HEK293 (cell line): ENCODE measurements around the gene SYTL2.

Experiments
- BCL11B ChIP-seq: fragments of 450-650 bp; formaldehyde crosslinking; IDR thresholded peaks from 2 replicates; pipeline ENCODE4 v1.5.1; 2016; ENCODE audit warnings: low read depth, missing biosample characterization, missing genetic modification characterization
- GLI2 ChIP-seq: fragments of 450-650 bp; formaldehyde crosslinking; IDR thresholded peaks from 2 replicates; pipeline ENCODE4; 2017; ENCODE audit warnings: missing biosample characterization, missing genetic modification characterization, low read depth, borderline replicate concordance
- KLF9 ChIP-seq: fragments of 450-650 bp; formaldehyde crosslinking; IDR thresholded peaks from 2 replicates; pipeline ENCODE4 v1.5.1; 2016; ENCODE audit warnings: missing biosample characterization, missing genetic modification characterization, low read depth
- SALL2 ChIP-seq: fragments of 450-650 bp; formaldehyde crosslinking; IDR thresholded peaks from 2 replicates; pipeline ENCODE4 v1.5.0; 2017; ENCODE audit warnings: missing biosample characterization, mild to moderate bottlenecking, missing genetic modification characterization, borderline replicate concordance
- SCRT1 ChIP-seq: fragments of 450-650 bp; formaldehyde crosslinking; IDR thresholded peaks from 2 replicates; pipeline ENCODE4 v1.5.1; 2016; ENCODE audit warnings: missing biosample characterization, missing genetic modification characterization, borderline replicate concordance
- YY1 ChIP-seq: fragments of 450-650 bp; formaldehyde crosslinking; IDR thresholded peaks from 2 replicates; pipeline ENCODE4 v1.5.1; 2018; ENCODE audit warnings: missing biosample characterization, missing genetic modification characterization
- YY2 ChIP-seq: fragments of 450-650 bp; formaldehyde crosslinking; IDR thresholded peaks from 2 replicates; pipeline ENCODE4 v1.5.1; 2016; ENCODE audit warnings: missing biosample characterization, missing genetic modification characterization
- ZFP3 ChIP-seq: fragments of 450-650 bp; formaldehyde crosslinking; IDR thresholded peaks from 2 replicates; pipeline ENCODE4 v1.5.1; 2016; ENCODE audit warnings: low read depth, missing biosample characterization, missing genetic modification characterization
- ZNF157 ChIP-seq: fragments of 450-650 bp; formaldehyde crosslinking; IDR thresholded peaks from 2 replicates; pipeline ENCODE4 v1.5.1; 2016; ENCODE audit warnings: missing biosample characterization, missing genetic modification characterization
- ZNF214 ChIP-seq: fragments of 450-650 bp; formaldehyde crosslinking; IDR thresholded peaks from 2 replicates; pipeline ENCODE4 v1.5.1; 2017; ENCODE audit warnings: missing biosample characterization, mild to moderate bottlenecking, missing genetic modification characterization, borderline replicate concordance
- ZNF239 ChIP-seq: fragments of 450-650 bp; formaldehyde crosslinking; IDR thresholded peaks from 2 replicates; pipeline ENCODE4 v1.5.1; 2016; ENCODE audit warnings: missing biosample characterization, missing genetic modification characterization
- ZNF433 ChIP-seq: fragments of 450-650 bp; formaldehyde crosslinking; IDR thresholded peaks from 2 replicates; pipeline ENCODE4 v1.5.1; 2016; ENCODE audit warnings: missing biosample characterization, missing genetic modification characterization, low read depth
- ZNF560 ChIP-seq: fragments of 450-650 bp; formaldehyde crosslinking; IDR thresholded peaks from 2 replicates; pipeline ENCODE4 v1.5.1; 2017; ENCODE audit warnings: missing biosample characterization, missing genetic modification characterization, borderline replicate concordance
- ZNF623 ChIP-seq: fragments of 450-650 bp; formaldehyde crosslinking; IDR thresholded peaks from 2 replicates; pipeline ENCODE4 v1.5.1; 2016; ENCODE audit warnings: missing biosample characterization, missing genetic modification characterization
- ZNF701 ChIP-seq: fragments of 450-650 bp; formaldehyde crosslinking; IDR thresholded peaks from 2 replicates; pipeline ENCODE4 v1.5.1; 2016; ENCODE audit warnings: missing biosample characterization, missing genetic modification characterization
- ZNF707 ChIP-seq: fragments of 450-650 bp; formaldehyde crosslinking; IDR thresholded peaks from 2 replicates; pipeline ENCODE4 v1.5.1; 2016; ENCODE audit warnings: missing biosample characterization, missing genetic modification characterization
- ZNF776 ChIP-seq: fragments of 450-650 bp; formaldehyde crosslinking; IDR thresholded peaks from 2 replicates; pipeline ENCODE4 v1.5.0; 2017; ENCODE audit warnings: missing biosample characterization, missing genetic modification characterization, borderline replicate concordance
- ZNF837 ChIP-seq: fragments of 450-650 bp; formaldehyde crosslinking; IDR thresholded peaks from 2 replicates; pipeline ENCODE4 v1.5.1; 2016; ENCODE audit warnings: missing biosample characterization, missing genetic modification characterization
- ZSCAN30 ChIP-seq: fragments of 450-650 bp; IDR thresholded peaks from 2 replicates; pipeline ENCODE4 v1.5.1; 2018; ENCODE audit warnings: missing biosample characterization, mild to moderate bottlenecking, missing genetic modification characterization, moderate library complexity
- TF ChIP-seq, protein P1 (sequence below): fragments of 450-650 bp; formaldehyde crosslinking; IDR thresholded peaks from 2 replicates; pipeline ENCODE4 v1.5.1; 2016; ENCODE audit warnings: missing biosample characterization, missing genetic modification characterization
- TF ChIP-seq, protein P2 (sequence below): fragments of 450-650 bp; formaldehyde crosslinking; IDR thresholded peaks from 2 replicates; pipeline ENCODE4 v1.5.1; 2016; ENCODE audit warnings: missing biosample characterization, missing genetic modification characterization
- TF ChIP-seq, protein P3 (sequence below): fragments of 450-650 bp; formaldehyde crosslinking; IDR thresholded peaks from 2 replicates; pipeline ENCODE4 v1.5.1; 2016; ENCODE audit warnings: missing biosample characterization, missing genetic modification characterization
- TF ChIP-seq, protein P4 (sequence below): fragments of 450-650 bp; formaldehyde crosslinking; conservative IDR thresholded peaks from 2 replicates; pipeline ENCODE4 v1.5.1; 2016; ENCODE audit warnings: low read depth, missing biosample characterization, missing genetic modification characterization
- TF ChIP-seq, protein P5 (sequence below): fragments of 450-650 bp; formaldehyde crosslinking; IDR thresholded peaks from 2 replicates; pipeline ENCODE4 v1.5.1; 2016; ENCODE audit warnings: missing biosample characterization, missing genetic modification characterization
- TF ChIP-seq, protein P6 (sequence below): fragments of 450-650 bp; formaldehyde crosslinking; IDR thresholded peaks from 2 replicates; pipeline ENCODE4 v1.5.1; 2016; ENCODE audit warnings: missing biosample characterization, missing genetic modification characterization

Gene SYTL2

DNA sequence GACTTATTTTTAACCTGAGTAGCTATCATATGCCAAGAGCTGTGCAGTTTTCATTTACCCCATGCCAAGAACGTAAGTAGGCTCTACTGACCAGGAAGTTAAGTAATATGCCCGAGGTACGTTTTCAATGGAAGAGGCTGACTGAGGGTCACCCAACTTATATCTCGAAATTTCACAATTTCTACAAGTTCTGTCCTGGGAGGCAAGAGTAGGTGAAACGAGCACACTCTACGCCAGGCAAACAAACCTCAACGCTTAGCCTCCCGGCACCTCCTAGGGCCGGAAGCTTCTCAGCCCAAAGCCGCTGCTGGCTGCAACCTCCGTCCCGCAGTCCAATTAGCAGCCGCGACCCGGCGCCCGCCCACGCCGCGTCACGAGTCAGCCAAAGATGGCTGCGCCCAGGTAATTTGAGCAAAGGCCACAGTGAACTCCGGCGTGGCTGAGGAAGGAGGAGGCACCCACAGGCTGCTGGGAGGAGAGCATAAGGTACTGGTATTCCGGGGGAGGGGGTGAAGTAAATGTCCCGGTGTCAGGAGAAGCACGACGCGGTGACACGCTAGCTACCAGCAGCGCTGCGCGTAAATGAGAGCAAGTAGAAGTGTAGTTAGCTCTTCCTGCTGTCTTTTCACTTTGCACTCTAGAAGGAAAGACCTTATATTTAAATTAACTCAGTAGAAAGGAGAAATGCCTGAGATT lies 163.2 kb downstream of the SYTL2 start, which contains the start of gene TMEM126A (continued):
- no peak for TF ChIP-seq ZNF157 (tag by site-specific recombination)
- peak; percentile 76 for TF ChIP-seq YY2 (tag by site-specific recombination)
- TF ChIP-seq ZNF701 (tag by site-specific recombination) = no peak
- TF ChIP-seq, protein P1, sequence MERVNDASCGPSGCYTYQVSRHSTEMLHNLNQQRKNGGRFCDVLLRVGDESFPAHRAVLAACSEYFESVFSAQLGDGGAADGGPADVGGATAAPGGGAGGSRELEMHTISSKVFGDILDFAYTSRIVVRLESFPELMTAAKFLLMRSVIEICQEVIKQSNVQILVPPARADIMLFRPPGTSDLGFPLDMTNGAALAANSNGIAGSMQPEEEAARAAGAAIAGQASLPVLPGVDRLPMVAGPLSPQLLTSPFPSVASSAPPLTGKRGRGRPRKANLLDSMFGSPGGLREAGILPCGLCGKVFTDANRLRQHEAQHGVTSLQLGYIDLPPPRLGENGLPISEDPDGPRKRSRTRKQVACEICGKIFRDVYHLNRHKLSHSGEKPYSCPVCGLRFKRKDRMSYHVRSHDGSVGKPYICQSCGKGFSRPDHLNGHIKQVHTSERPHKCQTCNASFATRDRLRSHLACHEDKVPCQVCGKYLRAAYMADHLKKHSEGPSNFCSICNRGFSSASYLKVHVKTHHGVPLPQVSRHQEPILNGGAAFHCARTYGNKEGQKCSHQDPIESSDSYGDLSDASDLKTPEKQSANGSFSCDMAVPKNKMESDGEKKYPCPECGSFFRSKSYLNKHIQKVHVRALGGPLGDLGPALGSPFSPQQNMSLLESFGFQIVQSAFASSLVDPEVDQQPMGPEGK (tag by site-specific recombination) = peak; percentile 62
- TF ChIP-seq ZNF560 = no peak
- TF ChIP-seq ZNF433 (tag by site-specific recombination) = no peak
- TF ChIP-seq ZSCAN30 (tag by site-specific recombination) = no peak
- no peak for TF ChIP-seq ZNF707
- TF ChIP-seq, protein P2, sequence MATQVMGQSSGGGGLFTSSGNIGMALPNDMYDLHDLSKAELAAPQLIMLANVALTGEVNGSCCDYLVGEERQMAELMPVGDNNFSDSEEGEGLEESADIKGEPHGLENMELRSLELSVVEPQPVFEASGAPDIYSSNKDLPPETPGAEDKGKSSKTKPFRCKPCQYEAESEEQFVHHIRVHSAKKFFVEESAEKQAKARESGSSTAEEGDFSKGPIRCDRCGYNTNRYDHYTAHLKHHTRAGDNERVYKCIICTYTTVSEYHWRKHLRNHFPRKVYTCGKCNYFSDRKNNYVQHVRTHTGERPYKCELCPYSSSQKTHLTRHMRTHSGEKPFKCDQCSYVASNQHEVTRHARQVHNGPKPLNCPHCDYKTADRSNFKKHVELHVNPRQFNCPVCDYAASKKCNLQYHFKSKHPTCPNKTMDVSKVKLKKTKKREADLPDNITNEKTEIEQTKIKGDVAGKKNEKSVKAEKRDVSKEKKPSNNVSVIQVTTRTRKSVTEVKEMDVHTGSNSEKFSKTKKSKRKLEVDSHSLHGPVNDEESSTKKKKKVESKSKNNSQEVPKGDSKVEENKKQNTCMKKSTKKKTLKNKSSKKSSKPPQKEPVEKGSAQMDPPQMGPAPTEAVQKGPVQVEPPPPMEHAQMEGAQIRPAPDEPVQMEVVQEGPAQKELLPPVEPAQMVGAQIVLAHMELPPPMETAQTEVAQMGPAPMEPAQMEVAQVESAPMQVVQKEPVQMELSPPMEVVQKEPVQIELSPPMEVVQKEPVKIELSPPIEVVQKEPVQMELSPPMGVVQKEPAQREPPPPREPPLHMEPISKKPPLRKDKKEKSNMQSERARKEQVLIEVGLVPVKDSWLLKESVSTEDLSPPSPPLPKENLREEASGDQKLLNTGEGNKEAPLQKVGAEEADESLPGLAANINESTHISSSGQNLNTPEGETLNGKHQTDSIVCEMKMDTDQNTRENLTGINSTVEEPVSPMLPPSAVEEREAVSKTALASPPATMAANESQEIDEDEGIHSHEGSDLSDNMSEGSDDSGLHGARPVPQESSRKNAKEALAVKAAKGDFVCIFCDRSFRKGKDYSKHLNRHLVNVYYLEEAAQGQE (tag by site-specific recombination) = no peak
- no peak for TF ChIP-seq BCL11B
- TF ChIP-seq, protein P3, sequence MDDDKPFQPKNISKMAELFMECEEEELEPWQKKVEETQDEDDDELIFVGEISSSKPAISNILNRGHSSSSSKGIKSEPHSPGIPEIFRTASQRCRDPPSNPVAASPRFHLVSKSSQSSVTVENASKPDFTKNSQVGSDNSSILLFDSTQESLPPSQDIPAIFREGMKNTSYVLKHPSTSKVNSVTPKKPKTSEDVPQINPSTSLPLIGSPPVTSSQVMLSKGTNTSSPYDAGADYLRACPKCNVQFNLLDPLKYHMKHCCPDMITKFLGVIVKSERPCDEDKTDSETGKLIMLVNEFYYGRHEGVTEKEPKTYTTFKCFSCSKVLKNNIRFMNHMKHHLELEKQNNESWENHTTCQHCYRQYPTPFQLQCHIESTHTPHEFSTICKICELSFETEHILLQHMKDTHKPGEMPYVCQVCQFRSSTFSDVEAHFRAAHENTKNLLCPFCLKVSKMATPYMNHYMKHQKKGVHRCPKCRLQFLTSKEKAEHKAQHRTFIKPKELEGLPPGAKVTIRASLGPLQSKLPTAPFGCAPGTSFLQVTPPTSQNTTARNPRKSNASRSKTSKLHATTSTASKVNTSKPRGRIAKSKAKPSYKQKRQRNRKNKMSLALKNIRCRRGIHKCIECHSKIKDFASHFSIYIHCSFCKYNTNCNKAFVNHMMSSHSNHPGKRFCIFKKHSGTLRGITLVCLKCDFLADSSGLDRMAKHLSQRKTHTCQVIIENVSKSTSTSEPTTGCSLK (tag by site-specific recombination) = no peak
- TF ChIP-seq ZNF214 (tag by site-specific recombination) = no peak
- no peak for TF ChIP-seq GLI2 (tag by site-specific recombination)
- TF ChIP-seq ZNF776 (tag by site-specific recombination) = no peak
- TF ChIP-seq, protein P4, sequence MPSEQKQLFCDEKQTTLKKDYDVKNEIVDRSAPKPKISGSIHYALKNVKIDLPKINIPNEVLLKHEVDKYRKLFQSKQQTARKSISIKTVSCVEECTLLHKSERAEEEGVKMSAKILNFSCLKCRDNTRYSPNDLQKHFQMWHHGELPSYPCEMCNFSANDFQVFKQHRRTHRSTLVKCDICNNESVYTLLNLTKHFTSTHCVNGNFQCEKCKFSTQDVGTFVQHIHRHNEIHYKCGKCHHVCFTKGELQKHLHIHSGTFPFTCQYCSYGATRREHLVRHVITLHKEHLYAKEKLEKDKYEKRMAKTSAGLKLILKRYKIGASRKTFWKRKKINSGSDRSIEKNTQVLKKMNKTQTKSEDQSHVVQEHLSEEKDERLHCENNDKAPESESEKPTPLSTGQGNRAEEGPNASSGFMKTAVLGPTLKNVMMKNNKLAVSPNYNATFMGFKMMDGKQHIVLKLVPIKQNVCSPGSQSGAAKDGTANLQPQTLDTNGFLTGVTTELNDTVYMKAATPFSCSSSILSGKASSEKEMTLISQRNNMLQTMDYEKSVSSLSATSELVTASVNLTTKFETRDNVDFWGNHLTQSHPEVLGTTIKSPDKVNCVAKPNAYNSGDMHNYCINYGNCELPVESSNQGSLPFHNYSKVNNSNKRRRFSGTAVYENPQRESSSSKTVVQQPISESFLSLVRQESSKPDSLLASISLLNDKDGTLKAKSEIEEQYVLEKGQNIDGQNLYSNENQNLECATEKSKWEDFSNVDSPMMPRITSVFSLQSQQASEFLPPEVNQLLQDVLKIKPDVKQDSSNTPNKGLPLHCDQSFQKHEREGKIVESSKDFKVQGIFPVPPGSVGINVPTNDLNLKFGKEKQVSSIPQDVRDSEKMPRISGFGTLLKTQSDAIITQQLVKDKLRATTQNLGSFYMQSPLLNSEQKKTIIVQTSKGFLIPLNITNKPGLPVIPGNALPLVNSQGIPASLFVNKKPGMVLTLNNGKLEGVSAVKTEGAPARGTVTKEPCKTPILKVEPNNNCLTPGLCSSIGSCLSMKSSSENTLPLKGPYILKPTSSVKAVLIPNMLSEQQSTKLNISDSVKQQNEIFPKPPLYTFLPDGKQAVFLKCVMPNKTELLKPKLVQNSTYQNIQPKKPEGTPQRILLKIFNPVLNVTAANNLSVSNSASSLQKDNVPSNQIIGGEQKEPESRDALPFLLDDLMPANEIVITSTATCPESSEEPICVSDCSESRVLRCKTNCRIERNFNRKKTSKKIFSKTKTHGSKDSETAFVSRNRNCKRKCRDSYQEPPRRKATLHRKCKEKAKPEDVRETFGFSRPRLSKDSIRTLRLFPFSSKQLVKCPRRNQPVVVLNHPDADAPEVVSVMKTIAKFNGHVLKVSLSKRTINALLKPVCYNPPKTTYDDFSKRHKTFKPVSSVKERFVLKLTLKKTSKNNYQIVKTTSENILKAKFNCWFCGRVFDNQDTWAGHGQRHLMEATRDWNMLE (tag by site-specific recombination) = peak; percentile 87
- TF ChIP-seq ZNF623 (tag by site-specific recombination) = no peak
- no peak for TF ChIP-seq SALL2 (tag by site-specific recombination)
- TF ChIP-seq YY1 (tag by site-specific recombination) = peak; percentile 75
- TF ChIP-seq ZFP3 = no peak
- no peak for TF ChIP-seq SCRT1 (tag by site-specific recombination)
- no peak; the same call in 1 of the 2 replicates for TF ChIP-seq KLF9
- no peak for TF ChIP-seq ZNF837 (tag by site-specific recombination)
- TF ChIP-seq, protein P5, sequence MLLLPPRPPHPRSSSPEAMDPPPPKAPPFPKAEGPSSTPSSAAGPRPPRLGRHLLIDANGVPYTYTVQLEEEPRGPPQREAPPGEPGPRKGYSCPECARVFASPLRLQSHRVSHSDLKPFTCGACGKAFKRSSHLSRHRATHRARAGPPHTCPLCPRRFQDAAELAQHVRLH = no peak
- TF ChIP-seq ZNF239 (tag by site-specific recombination) = no peak
- TF ChIP-seq, protein P6, sequence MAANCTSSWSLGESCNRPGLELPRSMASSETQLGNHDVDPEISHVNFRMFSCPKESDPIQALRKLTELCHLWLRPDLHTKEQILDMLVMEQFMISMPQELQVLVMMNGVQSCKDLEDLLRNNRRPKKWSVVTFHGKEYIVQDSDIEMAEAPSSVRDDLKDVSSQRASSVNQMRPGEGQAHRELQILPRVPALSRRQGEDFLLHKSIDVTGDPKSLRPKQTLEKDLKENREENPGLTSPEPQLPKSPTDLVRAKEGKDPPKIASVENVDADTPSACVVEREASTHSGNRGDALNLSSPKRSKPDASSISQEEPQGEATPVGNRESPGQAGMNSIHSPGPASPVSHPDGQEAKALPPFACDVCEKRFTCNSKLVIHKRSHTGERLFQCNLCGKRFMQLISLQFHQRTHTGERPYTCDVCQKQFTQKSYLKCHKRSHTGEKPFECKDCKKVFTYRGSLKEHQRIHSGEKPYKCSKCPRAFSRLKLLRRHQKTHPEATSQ = no peak
